KMS-11 (cell line): ENCODE results near the gene HES7.

Experiments used
- H2AFZ ChIP-seq: fragments of 200-600 bp; sonication (generic); 2 replicates; pipeline ENCODE4 v1.6.1; 2016; ENCODE audit warnings: antibody characterized with exemption, mixed run types, low read depth
- H3K27ac ChIP-seq: fragments of 200-600 bp; sonication (generic); 2 replicates; pipeline ENCODE4 v1.6.1; 2016; ENCODE audit warnings: mild to moderate bottlenecking, mixed run types
- H3K27me3 ChIP-seq: fragments of 200-600 bp; sonication (generic); 2 replicates; pipeline ENCODE4 v1.6.1; 2017; ENCODE audit warnings: mild to moderate bottlenecking, low read depth, mixed run types, moderate library complexity; ENCODE audit not compliant: insufficient read depth
- H3K36me3 ChIP-seq: fragments of 200-600 bp; sonication (generic); 2 replicates; pipeline ENCODE4 v1.6.1; 2017; ENCODE audit warnings: mild to moderate bottlenecking, mixed run types; ENCODE audit not compliant: insufficient read depth
- H3K4me1 ChIP-seq: fragments of 200-600 bp; sonication (generic); 2 replicates; pipeline ENCODE4 v1.6.1; 2016; ENCODE audit warnings: mild to moderate bottlenecking, low read depth, mixed run types; ENCODE audit not compliant: poor library complexity, severe bottlenecking
- H3K4me2 ChIP-seq: fragments of 200-600 bp; sonication (generic); 2 replicates; pipeline ENCODE4 v1.7.0; 2016; ENCODE audit warnings: mild to moderate bottlenecking, mixed run types
- H3K4me3 ChIP-seq: fragments of 200-600 bp; sonication (generic); IDR thresholded peaks from 2 replicates; pipeline ENCODE4 v1.6.1; 2017; ENCODE audit warnings: low read depth, low read length, mixed read lengths; ENCODE audit not compliant: insufficient read depth
- H3K79me2 ChIP-seq: fragments of 200-600 bp; sonication (generic); 2 replicates; pipeline ENCODE4 v1.6.1; 2016; ENCODE audit warnings: low read depth, mixed run types; ENCODE audit not compliant: insufficient read depth
- H3K9ac ChIP-seq: fragments of 200-600 bp; sonication (generic); 2 replicates; pipeline ENCODE4 v1.6.1; 2016; ENCODE audit warnings: mild to moderate bottlenecking, mixed run types
- H4K20me1 ChIP-seq: fragments of 200-600 bp; sonication (generic); 2 replicates; pipeline ENCODE4 v1.6.1; 2016; ENCODE audit warnings: mild to moderate bottlenecking, mixed run types; ENCODE audit not compliant: insufficient read depth
- TF ChIP-seq, protein P1 (sequence below): fragments of 200-600 bp; sonication (generic); conservative IDR thresholded peaks from 2 replicates; pipeline ENCODE4 v1.6.1; 2017; ENCODE audit warnings: low read depth, mild to moderate bottlenecking, antibody characterized with exemption, low read length, moderate library complexity, mixed read lengths

HES7 gene

DNA sequence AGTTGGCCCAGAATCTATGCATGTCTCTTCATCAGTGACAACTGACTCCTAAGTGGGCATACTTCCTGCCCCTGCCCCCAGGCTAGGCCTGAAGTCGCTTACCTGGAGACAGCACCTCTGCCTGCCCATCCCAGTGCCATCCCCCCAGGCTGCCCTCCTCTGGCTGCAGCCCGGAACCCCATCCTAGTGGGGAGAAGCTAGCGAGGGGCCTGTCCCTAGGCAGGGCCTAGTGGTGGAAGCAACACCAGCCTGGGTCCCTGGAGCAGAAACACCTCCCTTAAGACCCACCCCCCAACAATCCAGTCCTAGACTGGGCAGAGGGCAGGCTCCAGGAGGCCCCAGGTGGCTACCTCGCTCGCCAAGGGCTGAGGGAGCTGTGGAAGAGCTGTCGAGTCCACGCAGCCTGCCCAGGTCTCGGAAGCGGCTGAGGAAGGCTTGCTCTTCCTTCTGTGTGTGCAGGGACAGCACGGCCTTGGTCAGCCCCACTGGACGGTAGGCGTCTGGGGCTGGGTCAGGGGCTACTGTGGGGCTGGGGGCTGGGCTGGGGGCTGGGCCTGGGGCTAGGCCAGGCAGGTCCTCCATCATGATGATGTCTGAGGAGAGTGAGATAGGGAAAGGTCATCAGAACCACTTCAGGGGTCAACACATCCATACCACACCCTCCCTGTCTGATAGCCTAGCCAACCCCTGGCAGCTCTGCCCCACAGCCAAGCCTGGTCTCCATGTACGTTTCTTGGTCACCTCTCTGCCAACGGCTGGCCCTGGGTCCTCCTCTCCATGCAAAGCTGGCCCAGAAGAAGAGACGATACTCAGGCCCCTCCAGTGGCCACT, 20.7 kb upstream of the HES7 start:
- H2AFZ ChIP-seq, result no peak overlapping the region
- TF ChIP-seq, protein P1, sequence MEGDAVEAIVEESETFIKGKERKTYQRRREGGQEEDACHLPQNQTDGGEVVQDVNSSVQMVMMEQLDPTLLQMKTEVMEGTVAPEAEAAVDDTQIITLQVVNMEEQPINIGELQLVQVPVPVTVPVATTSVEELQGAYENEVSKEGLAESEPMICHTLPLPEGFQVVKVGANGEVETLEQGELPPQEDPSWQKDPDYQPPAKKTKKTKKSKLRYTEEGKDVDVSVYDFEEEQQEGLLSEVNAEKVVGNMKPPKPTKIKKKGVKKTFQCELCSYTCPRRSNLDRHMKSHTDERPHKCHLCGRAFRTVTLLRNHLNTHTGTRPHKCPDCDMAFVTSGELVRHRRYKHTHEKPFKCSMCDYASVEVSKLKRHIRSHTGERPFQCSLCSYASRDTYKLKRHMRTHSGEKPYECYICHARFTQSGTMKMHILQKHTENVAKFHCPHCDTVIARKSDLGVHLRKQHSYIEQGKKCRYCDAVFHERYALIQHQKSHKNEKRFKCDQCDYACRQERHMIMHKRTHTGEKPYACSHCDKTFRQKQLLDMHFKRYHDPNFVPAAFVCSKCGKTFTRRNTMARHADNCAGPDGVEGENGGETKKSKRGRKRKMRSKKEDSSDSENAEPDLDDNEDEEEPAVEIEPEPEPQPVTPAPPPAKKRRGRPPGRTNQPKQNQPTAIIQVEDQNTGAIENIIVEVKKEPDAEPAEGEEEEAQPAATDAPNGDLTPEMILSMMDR, result no peak
- H3K36me3 ChIP-seq, result no peaks in the 10 kb centered on the region
- no peak overlapping the region for H3K9ac ChIP-seq
- H3K4me3 ChIP-seq, result no peak overlapping the region
- H3K27ac ChIP-seq, result no peak overlapping the region
- H3K4me1 ChIP-seq, result no peaks in the 10 kb centered on the region
- H4K20me1 ChIP-seq, result no peaks in the 10 kb centered on the region
- no peaks in the 10 kb centered on the region for H3K79me2 ChIP-seq
- no peaks in the 10 kb centered on the region for H3K27me3 ChIP-seq
- no peak overlapping the region for H3K4me2 ChIP-seq

DNA sequence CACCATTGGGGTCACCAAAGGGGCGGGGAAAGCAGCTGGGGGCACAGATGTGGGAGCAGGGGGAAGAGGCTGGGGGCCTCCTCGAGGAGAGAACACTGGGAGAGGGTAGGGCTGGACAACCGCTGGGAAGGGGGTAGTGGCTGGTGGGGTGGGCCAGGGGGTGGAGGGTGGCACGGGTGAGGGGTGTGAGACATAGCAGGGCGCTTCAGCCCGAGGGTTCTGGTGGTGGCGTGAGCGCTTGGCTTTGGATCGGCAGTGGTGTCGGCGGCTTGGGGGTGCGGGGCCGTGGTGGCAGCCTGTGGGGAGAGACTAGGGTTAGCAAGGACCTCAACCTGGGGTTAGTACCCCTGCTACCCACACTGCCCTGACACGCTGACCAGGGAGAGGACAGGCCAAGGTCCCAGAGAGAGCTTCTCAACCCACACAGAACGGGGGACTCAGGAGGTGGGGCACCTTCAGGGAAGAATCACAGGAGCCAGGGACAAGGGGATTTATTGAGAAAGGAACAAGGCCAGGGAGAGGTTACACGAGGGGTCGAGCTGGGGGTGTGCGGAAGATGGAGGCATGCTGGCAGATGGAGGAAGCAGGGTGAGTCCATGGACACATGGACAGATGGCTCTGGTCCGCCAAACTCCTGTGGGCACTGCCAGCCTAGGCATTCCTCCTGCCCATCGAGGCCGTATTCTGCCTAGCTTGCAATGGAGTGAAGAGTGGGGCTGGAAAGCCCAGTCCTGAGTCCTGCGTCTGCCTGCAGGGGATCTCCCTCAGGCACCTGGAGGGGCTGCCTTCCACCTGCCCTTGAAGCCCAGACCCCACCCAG, 19.9 kb upstream of the HES7 start:
- H3K4me2 ChIP-seq, result no peak overlapping the region
- H3K4me3 ChIP-seq, result no peak overlapping the region
- H3K27me3 ChIP-seq, result no peaks in the 10 kb centered on the region
- no peak overlapping the region for H3K9ac ChIP-seq
- TF ChIP-seq, protein P1, result no peak
- no peaks in the 10 kb centered on the region for H3K36me3 ChIP-seq
- H3K4me1 ChIP-seq, result no peaks in the 10 kb centered on the region
- H3K79me2 ChIP-seq, result no peaks in the 10 kb centered on the region
- H3K27ac ChIP-seq, result no peak overlapping the region
- H4K20me1 ChIP-seq, result no peaks in the 10 kb centered on the region
- no peak overlapping the region for H2AFZ ChIP-seq

DNA sequence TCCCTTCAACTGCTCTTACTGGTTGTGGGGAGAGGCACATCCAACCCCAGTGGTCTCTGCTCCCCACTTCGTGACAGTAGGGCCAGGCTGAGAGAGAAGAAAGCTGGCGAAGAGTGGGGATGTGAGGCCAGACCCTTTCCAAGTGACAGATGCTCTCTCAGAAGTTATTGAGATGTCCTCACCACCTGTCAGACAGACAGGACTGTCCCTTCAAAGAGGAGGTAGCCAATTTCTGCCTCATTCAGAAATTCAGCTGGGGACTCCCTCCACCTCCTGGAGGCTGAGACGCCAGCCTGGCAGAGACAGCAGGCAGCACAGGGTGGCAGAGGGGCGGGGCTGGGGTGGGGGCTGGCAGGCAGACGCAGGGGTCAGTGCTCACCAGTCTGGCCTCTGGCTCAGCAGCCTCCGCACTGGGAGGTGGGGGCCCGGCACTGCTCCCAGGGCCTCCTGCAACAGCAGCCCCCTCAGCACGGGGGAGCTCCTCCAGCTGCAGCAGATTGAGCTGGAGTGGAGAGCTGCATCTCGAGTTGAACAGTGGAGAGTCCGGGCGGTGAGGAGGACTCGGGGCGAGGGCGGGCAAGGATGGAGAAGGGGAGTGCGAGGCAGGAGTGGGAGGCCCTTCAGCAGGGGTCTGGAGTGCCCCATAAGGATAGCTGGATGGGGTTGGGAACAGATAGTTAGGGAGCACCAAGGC, 19.1 kb upstream of the HES7 start:
- H3K4me3 ChIP-seq, result no peak overlapping the region
- no peaks in the 10 kb centered on the region for H3K79me2 ChIP-seq
- no peaks in the 10 kb centered on the region for H3K4me1 ChIP-seq
- TF ChIP-seq, protein P1, result no peak
- no peaks in the 10 kb centered on the region for H3K27me3 ChIP-seq
- no peaks in the 10 kb centered on the region for H4K20me1 ChIP-seq
- H3K9ac ChIP-seq, result no peak overlapping the region
- H3K4me2 ChIP-seq, result no peak overlapping the region
- no peaks in the 10 kb centered on the region for H3K36me3 ChIP-seq
- no peak overlapping the region for H2AFZ ChIP-seq
- no peak overlapping the region for H3K27ac ChIP-seq

DNA sequence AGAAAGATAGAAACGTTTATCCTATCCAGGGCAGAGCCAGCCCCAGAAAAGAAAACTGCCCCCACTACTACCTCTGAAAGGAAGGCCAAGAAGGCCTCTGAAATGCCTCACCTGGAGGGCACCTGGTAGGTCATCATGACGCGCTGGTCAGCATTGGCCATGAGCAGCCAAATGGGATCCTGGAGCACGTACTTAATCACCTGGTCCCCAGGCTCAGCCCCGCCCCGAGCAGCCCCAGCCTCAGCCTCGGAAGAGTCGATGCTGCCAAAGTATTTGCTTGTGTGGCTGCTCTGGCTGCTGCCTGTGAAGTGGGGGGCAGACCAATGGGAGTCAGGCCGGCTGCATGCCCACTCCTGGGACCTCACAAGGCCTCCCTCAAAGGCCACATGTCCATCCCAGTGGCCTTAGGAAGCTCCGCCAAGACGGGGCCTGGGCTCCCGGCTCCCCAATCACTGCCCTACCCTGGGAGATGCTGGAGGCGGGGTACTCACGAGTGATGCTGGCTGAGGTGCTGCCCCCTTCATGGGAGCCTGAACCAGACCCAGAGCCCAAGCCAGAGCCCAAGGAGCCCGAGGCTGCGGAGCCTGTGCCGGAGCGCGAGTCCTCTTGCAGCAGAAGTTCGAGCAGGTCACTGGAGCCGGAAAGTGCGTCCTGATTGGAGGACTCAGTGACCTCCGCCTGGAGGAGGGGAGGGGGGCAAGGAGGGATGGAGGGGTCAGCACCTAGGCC, 18.4 kb upstream of the HES7 start:
- TF ChIP-seq, protein P1, result no peak
- Histone ChIP-seq H3K9ac (no peak overlapping the region), H3K4me1 (no peaks in the 10 kb centered on the region), H3K27ac (no peak overlapping the region), H3K4me2 (no peak overlapping the region), H4K20me1 (no peaks in the 10 kb centered on the region), H3K27me3 (no peaks in the 10 kb centered on the region), H2AFZ (no peak overlapping the region), H3K4me3 (no peak overlapping the region), H3K79me2 (no peaks in the 10 kb centered on the region), H3K36me3 (no peaks in the 10 kb centered on the region)
